Measurements from ENCODE around the gene ACTG1. TPM values are rescaled to one million over a fixed set of nuclear protein-coding genes. Genes with fewer than 3 reads are reported as not detected.

ACTG1 gene
- polyA plus RNA-seq, 6 donors from 2014 or later: 664 to 1,094 (median 872) TPM

GRCh38 chr17:81481073-81481799 lies 31.4 kb downstream of the ACTG1 start:
- DNase-seq (peak; percentile 78), ATAC-seq (ENCODE audit: low read depth in 2 of 2) (peak; percentile 49 to 56)
- Mint-ChIP-seq H3K27ac (peak overlapping the region in 5 of 6 donors; percentile 58 to 99 (median 86)), H3K9me3 (peaks cover 0 to 4% (median 0%) of the 10 kb centered on the region in 7 donors), H3K27me3 (peaks cover 0 to 16% (median 14%) of the 10 kb centered on the region in 3 donors), H3K4me1 (peaks cover 20 to 32% (median 28%) of the 10 kb centered on the region in 3 donors), H3K36me3 (no peaks in the 10 kb centered on the region), H3K4me3 (peak overlapping the region; percentile 70 to 91 (median 84))

DNA sequence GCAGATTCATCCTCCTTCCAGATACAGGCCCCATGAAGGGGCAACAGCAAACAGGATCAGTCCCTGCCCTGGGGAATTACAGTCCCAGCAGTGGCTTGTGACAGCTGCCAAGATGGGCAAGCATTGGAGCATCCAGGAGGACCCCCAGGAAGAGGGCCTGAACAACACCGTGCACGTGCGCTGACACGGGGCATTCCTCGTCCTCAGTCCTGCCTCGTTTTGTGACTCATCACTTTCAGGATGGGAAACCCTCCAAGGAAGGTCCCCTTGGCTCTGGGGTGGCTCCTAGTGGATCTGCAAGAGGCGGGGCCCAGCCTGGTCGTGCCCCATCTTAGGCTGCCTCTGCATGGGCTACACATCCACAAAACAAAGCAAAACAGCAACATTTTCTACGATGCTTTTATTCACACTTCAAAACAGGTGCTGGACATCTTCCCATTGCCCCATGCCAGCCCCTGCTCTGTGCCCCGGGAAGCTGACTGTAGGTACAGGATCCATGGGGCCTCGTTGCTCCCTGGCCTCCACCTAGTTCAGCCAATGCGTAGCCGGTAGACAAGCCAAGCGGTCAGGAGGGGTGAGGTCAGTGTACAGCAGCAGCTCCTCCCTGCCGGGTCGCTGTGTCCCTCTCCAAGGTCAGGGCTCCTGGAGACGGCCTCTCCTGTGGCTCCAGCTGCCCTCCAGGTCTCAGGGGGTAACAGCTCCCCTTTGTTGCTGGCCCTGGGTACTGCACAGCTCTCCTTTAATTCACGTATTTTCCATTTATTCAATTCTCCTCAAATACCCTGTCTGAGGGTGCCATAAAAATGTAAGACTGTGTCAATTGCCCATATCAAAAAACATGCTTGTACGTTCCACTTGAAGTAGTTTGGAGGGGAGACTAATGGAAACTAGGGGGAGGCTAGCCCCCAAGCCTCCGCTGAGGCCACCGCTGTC lies 32.2 kb downstream of the ACTG1 start:
- peaks cover 0 to 16% (median 14%) of the 10 kb centered on the region in 3 donors for H3K27me3 Mint-ChIP-seq
- no peaks in the 10 kb centered on the region for H3K36me3 Mint-ChIP-seq
- ATAC-seq (ENCODE audit: low read depth in 2 of 2) (no peak), DNase-seq (no peak)
- H3K4me3 Mint-ChIP-seq: peak overlapping the region; percentile 9 to 69 (median 52)
- H3K27ac Mint-ChIP-seq: peak overlapping the region in 4 of 6 donors; percentile 56 to 70 (median 62)
- H3K9me3 Mint-ChIP-seq: peaks cover 0 to 4% (median 0%) of the 10 kb centered on the region in 7 donors
- peaks cover 16 to 29% (median 23%) of the 10 kb centered on the region in 3 donors for H3K4me1 Mint-ChIP-seq

GRCh38 chr17:81479175-81480071 lies 33.2 kb downstream of the ACTG1 start:
- Mint-ChIP-seq H3K4me1 (peaks cover 16 to 29% (median 23%) of the 10 kb centered on the region in 3 donors), H3K36me3 (no peaks in the 10 kb centered on the region), H3K27ac (peak overlapping the region in 1 of 6 donors; percentile 33), H3K27me3 (peaks cover 0 to 16% (median 14%) of the 10 kb centered on the region in 3 donors), H3K4me3 (peak overlapping the region in 3 of 8 donors; percentile 30 to 63 (median 41)), H3K9me3 (peaks cover 0 to 4% (median 0%) of the 10 kb centered on the region in 7 donors)
- DNase-seq: no peak
- no peak for ATAC-seq (ENCODE audit: low read depth in 2 of 2)

GRCh38 chr17:81478119-81478518 lies 34.5 kb downstream of the ACTG1 start:
- peaks cover 14 to 21% (median 19%) of the 10 kb centered on the region in 3 donors for H3K4me1 Mint-ChIP-seq
- H3K36me3 Mint-ChIP-seq: no peaks in the 10 kb centered on the region
- no peak for DNase-seq
- H3K4me3 Mint-ChIP-seq: peak overlapping the region in 2 of 8 donors; percentile 3 to 72
- H3K9me3 Mint-ChIP-seq: peaks cover 0 to 4% (median 0%) of the 10 kb centered on the region in 7 donors
- no peak overlapping the region for H3K27ac Mint-ChIP-seq
- no peak for ATAC-seq (ENCODE audit: low read depth in 2 of 2)
- H3K27me3 Mint-ChIP-seq: peaks cover 0 to 16% (median 14%) of the 10 kb centered on the region in 3 donors

DNA sequence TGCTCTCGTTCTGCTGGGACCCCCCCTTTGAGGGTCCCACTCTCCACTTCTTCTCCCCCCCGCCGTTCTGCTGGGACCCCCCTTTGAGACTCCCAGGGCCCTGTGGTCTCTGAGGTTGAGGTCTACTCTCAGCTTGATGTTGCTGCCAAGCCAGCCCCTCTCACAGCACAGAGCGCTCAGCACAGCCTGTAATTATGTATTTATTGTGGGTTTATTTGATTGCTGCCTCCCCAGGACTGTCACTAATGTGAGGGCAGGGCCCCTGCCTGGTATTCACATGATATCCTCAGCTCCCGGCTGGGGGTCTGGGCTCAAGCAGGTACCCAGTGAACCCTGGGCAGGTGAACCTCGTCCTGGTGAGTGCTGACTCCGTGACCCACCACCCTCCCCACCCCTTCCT lies 35.4 kb downstream of the ACTG1 start:
- no peaks in the 10 kb centered on the region for H3K36me3 Mint-ChIP-seq
- peak overlapping the region in 2 of 6 donors; percentile 49 to 60 for H3K27ac Mint-ChIP-seq
- H3K9me3 Mint-ChIP-seq: peaks cover 0 to 4% (median 0%) of the 10 kb centered on the region in 7 donors
- H3K4me1 Mint-ChIP-seq: peaks cover 5 to 11% (median 10%) of the 10 kb centered on the region in 3 donors
- DNase-seq (no peak), ATAC-seq (ENCODE audit: low read depth in 2 of 2) (no peak)
- H3K27me3 Mint-ChIP-seq: peaks cover 0 to 14% (median 11%) of the 10 kb centered on the region in 3 donors
- no peak overlapping the region for H3K4me3 Mint-ChIP-seq

DNA sequence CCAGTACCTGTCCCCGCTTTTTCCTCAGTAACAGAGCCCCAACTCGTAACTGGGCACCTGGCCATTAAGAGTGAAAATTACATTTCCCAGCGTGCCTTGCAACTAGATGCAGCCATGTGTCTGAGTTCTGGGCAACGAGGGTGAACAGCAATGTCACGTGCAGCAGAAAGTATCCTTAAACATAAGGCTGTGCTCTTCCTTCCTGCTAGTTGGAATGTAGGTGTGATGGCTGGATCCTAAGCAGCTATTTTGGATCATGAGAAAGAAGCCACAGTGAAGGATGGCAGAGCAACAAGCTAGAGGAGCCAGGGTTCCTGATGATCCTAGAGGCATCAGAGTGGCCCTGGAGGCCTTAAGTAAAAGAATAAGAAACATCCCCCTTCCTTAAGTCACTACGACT lies 36.0 kb downstream of the ACTG1 start:
- H3K27me3 Mint-ChIP-seq: peaks cover 0 to 14% (median 5%) of the 10 kb centered on the region in 3 donors

DNA sequence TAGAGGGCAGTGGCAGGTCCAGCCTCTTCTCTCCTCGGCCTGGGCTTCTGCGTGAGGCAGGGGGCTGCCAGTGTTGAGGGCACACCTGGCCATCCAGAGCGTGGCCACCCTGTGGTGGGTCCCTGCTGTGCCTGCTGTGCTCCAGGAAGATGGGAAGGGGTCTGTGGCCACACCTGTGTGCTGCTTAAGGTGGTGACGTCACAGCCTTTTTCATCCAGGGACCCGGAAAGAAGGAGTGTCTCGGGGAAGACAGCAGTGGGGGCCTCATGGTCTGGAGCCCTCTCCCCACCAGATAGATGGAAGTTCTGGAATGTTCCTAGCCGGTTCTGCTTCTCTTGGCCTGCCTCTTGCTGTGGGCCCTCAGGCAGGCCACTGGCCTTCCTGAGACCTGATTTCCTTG lies 36.5 kb downstream of the ACTG1 start:
- Mint-ChIP-seq H3K27ac (peak overlapping the region in 1 of 6 donors; percentile 47), H3K27me3 (peaks cover 0 to 14% (median 5%) of the 10 kb centered on the region in 3 donors), H3K4me3 (no peak overlapping the region), H3K9me3 (peaks cover 0 to 4% (median 0%) of the 10 kb centered on the region in 7 donors), H3K4me1 (peaks cover 0 to 5% (median 4%) of the 10 kb centered on the region in 3 donors), H3K36me3 (no peaks in the 10 kb centered on the region)
- no peak for DNase-seq
- ATAC-seq (ENCODE audit: low read depth in 2 of 2): no peak

More for the DNA sequence above, 36.0 kb downstream of the ACTG1 start:
- Mint-ChIP-seq H3K9me3 (peaks cover 0 to 4% (median 0%) of the 10 kb centered on the region in 7 donors), H3K4me3 (no peak overlapping the region), H3K36me3 (no peaks in the 10 kb centered on the region), H3K27ac (peak overlapping the region in 1 of 6 donors; percentile 48), H3K4me1 (peaks cover 0 to 6% (median 4%) of the 10 kb centered on the region in 3 donors)
- DNase-seq (no peak), ATAC-seq (ENCODE audit: low read depth in 2 of 2) (no peak)

DNA sequence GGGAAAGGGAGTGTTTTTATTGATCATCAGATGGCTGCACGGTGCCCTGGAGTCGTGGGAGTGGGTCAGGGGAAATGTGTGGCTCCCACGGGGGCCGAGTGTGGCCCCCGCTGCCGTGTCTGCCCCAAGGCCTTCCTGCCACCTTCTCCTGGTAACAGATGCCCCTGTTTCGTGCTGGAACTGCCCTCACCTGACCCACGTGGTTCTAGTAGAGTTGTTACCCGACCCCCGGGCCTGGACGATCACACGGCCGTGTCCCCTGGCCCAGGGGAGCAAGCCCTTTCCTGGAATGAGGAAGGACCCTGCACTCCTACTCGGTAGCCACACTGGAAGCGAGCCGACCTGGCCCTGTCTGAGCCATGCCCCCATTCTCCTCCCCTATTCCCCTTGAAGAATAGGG lies 37.6 kb downstream of the ACTG1 start:
- DNase-seq (no peak), ATAC-seq (ENCODE audit: low read depth in 2 of 2) (no peak)
- Mint-ChIP-seq H3K9me3 (peaks cover 0 to 4% (median 0%) of the 10 kb centered on the region in 7 donors), H3K27me3 (peaks cover 0 to 13% (median 0%) of the 10 kb centered on the region in 3 donors), H3K27ac (no peak overlapping the region), H3K36me3 (no peaks in the 10 kb centered on the region), H3K4me1 (peaks cover 0 to 5% (median 0%) of the 10 kb centered on the region in 3 donors), H3K4me3 (no peak overlapping the region)

DNA sequence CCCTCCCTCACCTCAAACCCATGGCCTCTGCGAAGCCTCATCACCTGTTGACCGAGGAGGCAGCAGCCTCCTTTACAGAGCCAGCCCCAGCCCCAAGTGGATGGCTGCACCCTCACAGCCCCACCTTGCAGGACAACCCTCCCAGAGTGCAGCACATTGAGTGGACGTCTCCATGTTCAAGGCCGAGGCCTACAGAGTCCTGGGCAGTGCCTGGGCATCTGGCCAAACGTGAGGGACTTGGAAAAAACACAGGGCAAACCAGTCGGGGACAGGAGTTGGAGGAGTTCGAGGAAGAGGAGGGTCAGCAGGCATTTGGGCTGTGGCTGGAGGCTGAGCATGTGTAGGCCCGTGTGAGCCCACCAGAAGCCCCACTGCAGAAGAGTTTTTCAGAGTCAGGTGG lies 39.6 kb downstream of the ACTG1 start:
- Mint-ChIP-seq H3K27ac (no peak overlapping the region), H3K27me3 (peaks cover 0 to 3% (median 0%) of the 10 kb centered on the region in 3 donors), H3K36me3 (no peaks in the 10 kb centered on the region), H3K4me1 (peaks cover 0 to 2% (median 0%) of the 10 kb centered on the region in 3 donors), H3K4me3 (peak overlapping the region in 2 of 8 donors; percentile 14 to 83), H3K9me3 (peaks cover 0 to 4% (median 0%) of the 10 kb centered on the region in 7 donors)
- ATAC-seq (ENCODE audit: low read depth in 2 of 2) (no peak), DNase-seq (no peak)

GRCh38 chr17:81471818-81472456 lies 40.7 kb downstream of the ACTG1 start:
- no peaks in the 10 kb centered on the region for H3K36me3 Mint-ChIP-seq
- no peak overlapping the region for H3K4me3 Mint-ChIP-seq
- H3K27ac Mint-ChIP-seq: no peak overlapping the region
- ATAC-seq (ENCODE audit: low read depth in 2 of 2) (no peak), DNase-seq (no peak)
- no peaks in the 10 kb centered on the region for H3K27me3 Mint-ChIP-seq
- no peaks in the 10 kb centered on the region for H3K4me1 Mint-ChIP-seq
- H3K9me3 Mint-ChIP-seq: peaks cover 0 to 3% (median 0%) of the 10 kb centered on the region in 7 donors

DNA sequence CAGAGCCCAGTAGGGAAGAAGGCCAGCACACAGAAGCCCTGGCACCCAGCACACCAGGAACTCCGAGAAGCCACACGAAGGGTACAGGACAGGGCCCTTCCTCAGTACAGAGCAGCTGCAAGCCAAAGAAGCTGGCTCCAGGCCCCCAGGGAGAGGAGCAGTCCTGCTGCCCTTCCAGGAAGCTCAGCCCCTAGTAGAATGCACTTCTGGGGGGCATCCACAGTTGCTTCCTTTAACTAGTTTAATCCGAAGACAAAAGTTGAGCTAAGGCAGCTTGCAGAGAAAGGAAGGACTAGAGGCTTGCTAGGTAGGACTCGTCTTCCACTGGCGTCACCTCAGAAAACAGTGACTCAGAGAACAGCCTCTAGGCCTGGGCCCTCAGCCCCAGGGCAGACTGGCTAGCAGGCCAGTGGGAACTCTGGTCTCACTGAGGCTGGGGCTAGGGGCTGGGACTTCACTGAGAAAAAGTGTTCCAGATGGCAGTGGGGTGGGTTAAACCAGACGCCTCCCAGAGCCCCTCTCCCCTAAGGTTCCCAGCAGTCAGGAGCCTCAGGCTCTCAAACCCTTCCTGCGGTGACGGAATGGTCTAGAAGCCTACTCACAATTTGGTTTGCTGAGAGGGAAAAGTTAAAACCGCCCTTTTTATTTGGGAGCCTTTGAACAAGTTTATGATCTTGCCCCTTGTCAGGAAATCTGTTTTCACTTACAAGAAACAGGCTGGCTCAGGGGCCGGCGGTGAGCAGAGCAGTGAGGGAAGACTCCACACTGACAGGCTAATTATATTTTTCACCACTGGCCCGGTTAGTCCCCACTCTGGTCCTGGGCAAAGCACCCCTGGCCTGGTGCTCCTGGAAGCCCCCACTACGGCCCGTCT lies 41.4 kb downstream of the ACTG1 start:
- H3K36me3 Mint-ChIP-seq: no peaks in the 10 kb centered on the region
- H3K4me1 Mint-ChIP-seq: no peaks in the 10 kb centered on the region
- H3K27me3 Mint-ChIP-seq: no peaks in the 10 kb centered on the region

More for the DNA sequence above, 41.4 kb downstream of the ACTG1 start:
- ATAC-seq (ENCODE audit: low read depth in 2 of 2): no peak
- H3K9me3 Mint-ChIP-seq: no peaks in the 10 kb centered on the region
- H3K27ac Mint-ChIP-seq: no peak overlapping the region
- H3K4me3 Mint-ChIP-seq: no peak overlapping the region
- DNase-seq: no peak
